GM18858 (cell line): ENCODE results near the gene GABBR2.
"Not testable (repeated sequence)": the region's sequence is repeated elsewhere in the genome, so short reads cannot be mapped to it uniquely, and the experiment has no call there.

ENCODE experiments used
- ATAC-seq: cut with Tn5 transposase; IDR thresholded peaks from one replicate; pipeline ENCODE4 v1.9.1; 2021; ENCODE audit not compliant: unreplicated experiment

Gene GABBR2

DNA sequence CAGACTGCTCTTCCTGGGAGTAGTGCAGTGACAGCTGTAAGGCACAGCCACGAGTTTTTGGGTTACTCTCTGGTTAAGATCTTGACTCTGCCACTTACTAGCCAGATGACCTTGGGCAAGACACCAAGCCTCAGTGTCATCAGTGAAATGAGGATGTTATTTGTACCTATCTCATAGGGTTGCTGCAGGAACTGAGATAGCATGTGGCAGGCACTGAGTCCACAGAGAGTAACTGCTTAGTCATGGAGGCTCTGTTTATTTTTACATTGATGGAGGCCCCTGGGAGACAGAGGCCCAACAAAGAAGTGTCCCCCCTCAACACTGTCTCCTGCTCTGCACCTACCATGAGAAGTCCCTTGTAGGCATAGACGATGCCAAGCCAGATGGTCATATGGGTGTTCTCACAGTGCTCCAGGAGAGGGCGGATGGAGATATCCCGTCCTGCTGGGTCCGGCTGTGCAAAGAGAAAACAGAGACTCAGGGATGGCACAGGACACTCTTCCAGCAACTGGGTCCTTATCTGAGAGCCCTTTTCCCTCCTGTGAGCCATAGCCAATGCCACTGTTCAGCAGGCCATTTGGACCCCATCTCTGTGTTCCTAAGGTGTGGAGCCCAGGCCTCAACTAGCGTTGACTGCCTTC, 397.9 kb downstream of the GABBR2 start:
- ATAC-seq = no peak

DNA sequence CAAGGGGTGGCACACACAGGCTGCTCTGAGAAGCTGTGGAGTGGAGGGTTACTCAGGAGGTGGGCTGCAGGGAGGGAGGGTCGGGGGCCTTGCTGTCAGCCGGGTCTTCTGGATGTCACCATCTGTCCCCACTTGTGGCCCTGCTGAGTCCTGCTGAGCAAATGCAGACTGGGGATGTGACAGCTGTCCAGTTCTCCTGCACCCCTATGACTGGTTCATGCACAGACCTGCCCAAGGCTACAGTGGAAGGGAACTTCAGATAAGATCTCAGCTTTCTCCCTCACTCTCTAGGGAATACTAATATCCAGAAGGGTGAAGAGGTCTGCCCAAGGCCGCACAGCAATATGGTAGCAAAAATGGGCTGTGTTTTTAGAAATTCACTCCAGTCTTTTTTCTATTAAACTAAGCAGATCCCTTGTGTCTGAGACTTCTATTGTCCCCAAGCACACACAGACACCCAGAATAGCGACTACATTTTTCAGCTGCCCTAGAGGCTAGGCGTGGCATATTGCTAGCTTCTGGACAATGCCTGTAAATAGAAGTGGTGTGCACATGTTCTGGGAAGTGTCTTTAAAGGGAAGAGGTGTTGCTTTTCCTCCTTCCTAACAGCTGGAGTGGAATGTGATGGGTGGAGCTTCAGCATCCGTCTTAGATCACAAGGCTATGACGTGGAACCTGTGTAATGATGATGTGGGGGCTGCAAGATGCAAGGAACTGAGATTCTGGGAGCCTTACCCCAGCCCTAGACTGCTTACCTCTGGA, 402.2 kb downstream of the GABBR2 start:
- ATAC-seq = no peak

DNA sequence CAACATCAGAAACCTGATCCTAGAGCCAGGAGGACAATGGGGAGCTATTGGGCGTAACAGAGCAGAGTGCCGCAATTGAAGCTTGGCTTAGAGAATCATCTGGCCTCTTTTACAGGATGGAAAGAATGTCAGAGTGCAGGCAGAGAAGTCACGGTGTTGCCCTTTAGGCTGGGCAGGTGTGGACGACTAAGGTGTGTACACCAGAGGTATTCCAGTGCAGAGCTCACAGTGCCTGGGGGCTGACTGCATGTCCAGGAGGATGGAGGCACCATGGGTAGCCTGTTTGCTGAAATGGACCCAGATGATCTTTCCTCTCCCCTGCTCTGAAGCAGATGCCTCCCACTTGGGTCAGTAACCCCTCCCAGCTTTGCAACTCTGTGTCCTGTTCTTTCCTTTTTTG, 404.4 kb downstream of the GABBR2 start:
- no peak for ATAC-seq

DNA sequence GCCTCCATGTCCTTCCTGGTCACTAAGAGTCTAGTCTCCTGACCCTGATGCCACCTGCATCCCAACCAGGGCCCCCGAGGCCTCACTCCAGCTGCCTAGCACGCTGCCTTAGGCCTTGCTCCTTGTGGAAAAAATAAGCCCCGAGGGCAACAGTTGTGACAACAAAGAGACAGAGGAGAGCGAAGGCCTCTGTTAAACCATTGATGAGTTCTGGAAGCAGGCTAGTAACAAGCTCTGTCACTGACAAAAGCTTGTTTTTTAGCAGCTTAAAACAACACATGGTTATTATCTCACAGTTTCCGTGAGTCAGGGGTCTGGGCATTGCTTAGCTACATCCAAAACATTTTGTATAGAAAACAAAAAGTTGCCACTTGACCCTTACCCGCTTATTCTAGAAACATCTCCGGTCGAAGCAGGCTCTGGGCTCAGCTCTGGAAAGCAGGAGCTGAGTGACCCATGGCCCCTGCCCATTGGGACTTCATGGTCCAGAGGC, 405.1 kb downstream of the GABBR2 start:
- no peak for ATAC-seq

DNA sequence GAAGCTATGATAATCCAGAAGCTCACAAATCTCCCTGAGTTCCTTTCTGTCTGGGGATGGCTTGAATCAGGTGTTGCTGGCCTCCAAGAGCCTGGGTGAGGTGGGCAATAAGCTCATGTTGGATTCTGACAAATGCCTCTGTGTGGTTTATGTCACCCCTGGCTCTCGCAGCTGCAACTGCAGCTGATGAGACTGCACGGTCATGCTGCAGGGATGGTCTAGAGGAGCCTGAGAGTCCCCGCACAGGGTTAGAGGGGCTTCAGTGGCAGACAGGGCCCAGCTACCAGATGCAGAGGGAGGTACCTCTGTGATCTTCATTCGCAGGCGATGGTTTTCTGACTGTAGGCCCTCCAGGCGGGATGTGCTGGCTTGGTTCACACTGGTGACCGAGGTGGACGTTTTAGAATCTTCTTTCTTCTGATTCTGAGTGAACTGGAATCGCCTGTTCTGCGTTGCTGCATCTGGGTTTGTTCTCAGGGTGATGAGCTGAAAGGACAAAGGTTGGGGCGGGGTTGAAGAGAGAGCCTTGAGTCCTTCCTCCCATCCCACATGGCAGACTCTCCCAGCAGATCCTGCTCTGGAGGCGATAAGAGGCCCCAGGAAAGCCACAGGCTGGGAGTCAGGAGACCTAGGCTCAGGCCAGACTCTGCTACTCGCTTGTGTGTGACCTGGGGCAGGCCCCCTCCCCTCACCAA, 405.6 kb downstream of the GABBR2 start:
- ATAC-seq = no peak

DNA sequence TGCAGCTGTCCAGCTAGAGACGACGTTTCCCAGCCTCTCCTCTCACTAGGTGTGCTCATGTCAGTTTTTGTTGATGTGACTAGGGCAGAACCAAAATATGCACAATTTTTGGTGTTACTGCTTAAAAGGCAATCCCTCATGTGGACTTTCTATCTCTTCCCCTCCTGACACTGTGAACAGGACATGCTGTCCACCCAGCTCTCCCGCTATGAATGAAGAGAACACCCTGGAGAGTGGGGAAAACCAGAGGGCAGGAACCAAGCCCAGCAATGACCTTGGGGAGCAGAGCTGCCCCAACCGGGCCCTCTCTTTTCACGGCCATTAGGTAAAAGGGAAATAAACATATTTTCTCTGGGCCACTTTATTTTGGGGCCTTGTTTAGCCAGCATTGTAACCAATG, 406.6 kb downstream of the GABBR2 start:
- ATAC-seq = no peak

DNA sequence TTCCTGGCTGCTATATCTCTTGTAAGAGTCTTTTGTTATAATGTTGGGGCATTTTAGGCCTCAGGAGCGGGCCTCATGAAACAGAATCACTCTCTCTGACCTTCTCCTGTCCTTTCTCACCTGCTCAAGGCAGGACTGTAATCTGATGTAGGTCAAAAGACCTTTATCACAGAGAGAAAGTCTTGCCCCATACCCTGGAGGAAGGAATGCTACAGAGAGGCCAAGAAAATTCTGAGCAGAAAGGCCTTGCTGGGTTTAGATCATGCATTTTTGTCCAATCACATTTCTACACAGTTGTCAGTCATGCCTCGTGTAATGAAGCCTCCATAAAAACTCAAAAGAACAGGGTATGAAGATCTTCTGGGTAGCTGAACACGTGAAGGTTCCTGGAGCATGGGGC, 408.1 kb downstream of the GABBR2 start:
- ATAC-seq = no peak

DNA sequence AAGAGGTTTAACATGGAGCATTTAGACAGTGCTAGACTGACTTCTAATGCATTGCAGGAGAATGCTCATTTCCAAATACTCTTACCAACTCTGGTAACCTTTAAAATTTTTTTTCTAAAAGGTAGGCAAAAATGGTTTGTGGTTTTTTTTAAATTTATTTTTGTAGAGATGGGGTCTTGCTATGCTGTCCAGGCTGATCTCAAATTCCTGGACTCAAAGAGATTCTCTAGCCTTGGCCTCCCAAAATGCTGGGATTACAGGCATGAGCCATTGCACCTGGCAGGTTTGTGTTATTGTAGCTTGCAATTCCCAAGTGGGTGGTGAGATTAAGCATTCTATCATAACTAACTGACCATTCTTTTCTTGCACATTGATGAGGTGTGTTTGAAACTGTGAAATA, 410.3 kb downstream of the GABBR2 start:
- no peak for ATAC-seq

DNA sequence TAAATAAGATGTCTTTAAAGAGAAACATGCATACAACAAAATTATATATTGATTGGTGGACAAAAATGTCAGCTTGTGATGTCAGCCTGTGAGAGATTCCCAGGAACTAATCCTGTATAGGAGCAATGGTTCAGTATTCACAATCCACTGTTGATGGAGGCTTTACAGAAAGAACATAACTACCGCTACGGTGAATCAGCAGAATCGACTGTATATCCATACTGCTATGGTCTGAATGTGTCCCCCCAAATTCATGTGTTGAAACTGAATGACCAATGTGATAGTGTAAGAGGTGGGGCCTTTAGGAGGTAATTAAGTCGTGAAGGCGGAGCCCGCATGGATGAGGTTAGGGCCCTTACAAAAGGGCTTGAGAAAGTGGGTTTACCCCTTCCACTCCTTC, 412.9 kb downstream of the GABBR2 start:
- ATAC-seq = no peak

DNA sequence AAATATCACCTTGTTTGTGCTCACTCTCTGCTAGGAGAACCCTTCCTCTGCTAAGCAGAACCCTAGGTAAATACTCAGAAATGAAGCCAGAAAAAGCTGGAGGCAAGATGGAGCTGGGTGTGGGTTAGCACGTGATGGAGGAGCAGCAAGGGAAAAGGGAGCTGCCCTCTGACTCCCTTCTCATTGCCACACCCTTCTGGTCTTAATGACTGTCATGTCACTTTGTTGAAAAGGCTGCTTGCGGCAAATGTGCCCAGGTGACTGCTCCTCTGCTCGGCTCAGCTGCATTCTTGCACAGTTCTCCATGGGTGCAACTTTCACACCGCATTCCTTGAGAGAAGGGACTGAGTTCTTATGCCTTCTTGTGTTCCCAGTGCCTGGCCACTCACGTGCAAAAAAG, 416.9 kb downstream of the GABBR2 start:
- no peak for ATAC-seq

DNA sequence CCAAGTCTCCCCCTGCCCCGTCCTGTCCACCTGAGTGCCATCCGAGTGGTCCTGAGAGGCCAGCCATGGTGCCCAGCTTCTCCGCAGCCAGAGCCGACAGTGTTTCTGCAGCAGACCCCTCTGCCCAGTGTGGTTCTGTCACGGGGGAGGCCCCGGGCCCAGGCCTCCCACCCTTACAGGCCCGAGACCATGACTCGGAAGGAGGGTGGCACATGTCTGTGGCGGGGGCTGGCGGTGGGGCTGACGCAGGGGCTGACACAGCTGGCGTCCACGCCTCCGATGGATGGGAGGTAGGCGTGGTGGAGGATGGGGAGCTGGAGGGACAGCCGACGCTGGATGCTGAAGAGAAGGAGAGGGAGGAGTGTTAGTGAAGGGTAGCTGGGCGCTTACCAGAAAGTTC, 418.3 kb downstream of the GABBR2 start:
- no peak for ATAC-seq

DNA sequence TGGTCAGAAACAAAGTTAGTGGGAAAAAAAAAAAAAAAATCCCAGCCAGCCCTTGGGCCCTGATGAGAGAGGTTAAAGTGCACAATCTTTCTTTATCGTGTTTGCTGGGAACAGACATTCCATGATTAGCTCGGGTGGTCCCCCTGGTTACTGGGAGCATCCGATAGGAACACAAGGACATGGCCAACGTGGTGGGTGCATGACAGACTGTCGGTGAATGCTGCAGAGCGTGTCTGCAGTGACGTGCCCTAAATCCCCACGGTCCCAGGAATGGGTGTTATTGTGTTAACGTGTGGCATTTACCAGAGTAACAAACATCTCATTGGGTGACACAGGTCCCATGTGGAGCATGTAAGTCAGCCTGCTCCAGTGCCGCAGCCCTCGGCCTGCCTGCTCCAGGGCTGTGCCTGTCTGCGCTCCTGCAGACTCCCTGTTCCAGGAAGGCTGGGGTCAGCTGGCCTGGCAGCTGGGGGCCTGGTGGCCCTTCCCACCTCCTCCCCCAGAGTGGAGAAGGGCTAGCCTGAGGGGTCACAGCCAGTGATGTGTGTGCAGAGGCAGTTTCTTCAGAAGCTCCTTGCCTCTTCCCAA, 419.0 kb downstream of the GABBR2 start:
- ATAC-seq = no peak

DNA sequence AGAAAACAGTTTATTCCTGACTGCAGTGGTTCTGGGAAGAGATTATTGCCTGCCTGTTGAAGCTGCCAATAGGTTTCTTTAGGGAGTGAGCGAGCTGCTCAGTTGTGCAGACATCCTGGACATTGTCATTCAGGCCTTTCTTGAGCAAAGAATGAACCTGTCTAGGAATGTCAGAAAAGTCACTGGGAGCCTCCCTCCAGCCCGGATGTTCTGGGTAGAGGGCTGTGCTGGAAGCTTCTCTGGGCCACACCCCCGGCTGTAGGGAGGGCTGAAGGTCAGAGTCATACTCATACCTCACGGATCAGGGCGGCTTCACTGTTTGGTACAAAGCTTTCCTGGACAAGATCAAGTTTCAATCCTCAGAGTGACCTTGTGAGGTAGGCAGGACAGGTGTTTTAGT, 419.9 kb downstream of the GABBR2 start:
- no peak for ATAC-seq

DNA sequence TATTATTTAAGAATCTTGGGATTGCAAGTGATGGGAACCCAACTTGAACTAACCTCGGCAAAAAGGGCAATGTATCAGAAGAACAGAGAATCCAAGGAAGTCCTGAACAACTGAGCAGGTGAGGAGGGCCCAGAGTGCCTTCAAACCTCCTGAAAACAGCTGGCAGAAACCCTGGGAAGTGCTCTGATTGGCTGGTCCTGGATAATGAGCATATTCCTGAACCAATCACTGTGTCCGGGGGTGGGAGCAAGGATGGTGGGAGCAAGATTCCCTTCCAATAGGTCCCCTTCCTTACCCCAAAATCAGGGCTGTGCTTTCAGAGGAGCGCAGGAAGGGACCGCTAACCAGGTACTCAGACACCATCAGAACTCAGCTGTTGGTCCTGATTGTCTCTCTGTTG, 421.4 kb downstream of the GABBR2 start:
- no peak for ATAC-seq

DNA sequence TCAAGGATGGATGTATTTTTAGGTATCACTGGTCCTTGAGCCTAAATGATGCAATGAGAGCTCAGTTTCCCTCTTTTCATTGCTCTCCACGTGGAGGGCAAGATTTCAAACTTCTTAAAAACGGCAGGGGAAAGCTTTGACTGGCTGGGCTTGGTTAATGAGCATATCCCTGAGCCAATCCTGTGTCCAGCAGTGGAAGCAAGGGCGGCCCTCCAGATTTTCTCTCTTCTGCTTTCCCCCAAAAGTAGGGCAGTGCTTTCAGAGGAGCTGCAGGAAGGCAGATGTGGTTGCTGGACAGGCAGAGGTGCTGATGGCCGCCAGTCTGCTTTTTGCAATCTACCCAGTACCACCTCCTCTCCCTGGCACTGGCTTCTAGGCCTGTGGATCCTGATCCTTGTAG, 423.3 kb downstream of the GABBR2 start:
- no peak for ATAC-seq

DNA sequence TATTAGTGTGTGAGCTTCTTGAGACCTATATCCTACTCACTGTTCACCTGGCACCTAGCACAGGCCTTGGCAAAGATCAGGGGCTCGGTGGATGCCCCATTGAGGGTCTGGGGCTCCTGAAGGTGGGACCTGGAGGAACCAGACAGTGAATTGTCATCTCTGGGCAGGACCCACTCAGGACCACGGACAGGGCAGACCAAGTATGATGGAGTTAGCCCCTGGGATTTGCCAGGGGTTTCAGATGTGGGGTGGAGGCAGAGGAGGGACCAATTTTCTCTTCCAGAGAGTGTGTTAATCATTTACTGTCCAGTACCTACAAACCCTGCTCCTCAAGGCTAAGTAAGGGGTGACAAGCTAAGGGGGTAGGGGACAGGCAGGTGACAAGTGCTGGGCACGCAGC, 424.0 kb downstream of the GABBR2 start:
- no peak for ATAC-seq

DNA sequence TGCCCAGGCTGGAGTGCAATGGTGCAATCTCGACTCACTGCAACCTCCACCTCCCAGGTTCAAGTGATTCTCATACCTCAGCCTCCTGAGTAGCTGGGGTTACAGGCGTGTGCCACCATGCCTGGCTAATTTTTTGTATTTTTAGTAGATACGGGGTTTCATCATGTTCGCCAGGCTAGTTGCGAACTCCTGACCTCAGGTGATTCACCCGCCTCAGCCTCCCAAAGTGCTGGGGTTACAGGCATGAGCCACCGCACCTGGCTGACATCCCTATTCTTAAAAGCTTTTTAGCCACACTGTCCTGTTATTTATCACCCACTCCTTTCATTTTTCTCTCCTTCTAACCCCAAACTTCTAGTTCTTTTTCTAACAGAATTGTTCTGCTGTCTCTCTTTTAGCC, 425.6 kb downstream of the GABBR2 start:
- not testable (repeated sequence) for ATAC-seq

DNA sequence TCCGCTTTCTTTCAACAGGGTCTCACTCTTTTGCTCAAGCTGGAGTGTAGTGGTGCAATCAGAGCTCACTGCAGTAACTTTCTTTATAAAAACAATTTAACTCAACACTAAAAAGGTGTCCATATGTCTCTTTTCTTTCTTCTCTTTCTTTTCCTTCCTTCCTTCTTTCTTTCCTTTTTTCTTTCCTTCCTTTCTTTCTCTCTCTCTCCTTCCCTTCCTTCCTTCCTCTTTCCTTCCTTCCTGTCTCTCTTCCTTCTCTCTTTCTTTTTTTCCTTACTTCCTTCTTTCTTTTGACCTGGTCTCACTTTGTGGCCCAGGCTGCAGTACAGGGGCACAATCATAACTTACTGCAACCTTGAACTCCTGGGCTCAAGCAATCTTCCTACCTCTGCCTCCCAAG, 427.5 kb downstream of the GABBR2 start:
- no peak for ATAC-seq

DNA sequence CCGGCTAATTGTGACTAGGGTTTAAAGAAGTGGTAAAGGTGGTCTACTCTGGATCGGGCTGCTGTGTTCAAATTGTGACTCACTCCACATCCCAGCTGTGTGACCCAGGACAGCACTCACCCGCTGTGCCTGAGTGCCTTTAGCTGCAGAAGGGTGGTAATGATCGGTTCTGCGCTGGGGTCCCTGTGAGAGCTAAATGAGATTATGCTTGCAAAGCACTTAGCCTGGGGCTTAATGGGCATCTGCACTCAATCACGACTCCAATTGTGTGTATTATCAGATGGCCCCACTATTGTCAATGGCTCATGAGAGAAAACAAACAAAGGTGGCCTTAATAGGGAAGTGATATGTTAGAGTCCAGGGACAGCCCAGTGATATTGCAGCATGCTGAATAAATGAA, 428.2 kb downstream of the GABBR2 start:
- no peak for ATAC-seq

DNA sequence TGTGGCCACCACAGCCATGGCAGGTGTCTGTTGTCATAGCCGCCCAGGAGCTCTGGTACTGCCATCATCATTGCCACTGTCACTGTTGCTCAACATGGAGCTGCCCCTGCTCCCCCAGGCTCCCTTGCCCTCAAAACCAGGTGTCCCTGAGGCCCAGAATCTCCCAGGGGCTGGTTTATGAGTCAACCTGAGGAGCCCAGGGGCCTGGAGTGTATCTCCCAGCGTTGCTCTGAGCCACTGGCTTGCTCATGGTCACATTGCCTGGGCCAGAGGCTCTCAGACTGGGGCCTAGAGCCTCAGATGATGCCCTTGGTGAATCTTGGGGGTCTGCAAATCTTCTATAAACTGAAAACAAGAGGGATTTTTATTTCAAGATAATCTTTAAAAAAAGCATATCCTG, 428.6 kb downstream of the GABBR2 start:
- ATAC-seq = no peak

DNA sequence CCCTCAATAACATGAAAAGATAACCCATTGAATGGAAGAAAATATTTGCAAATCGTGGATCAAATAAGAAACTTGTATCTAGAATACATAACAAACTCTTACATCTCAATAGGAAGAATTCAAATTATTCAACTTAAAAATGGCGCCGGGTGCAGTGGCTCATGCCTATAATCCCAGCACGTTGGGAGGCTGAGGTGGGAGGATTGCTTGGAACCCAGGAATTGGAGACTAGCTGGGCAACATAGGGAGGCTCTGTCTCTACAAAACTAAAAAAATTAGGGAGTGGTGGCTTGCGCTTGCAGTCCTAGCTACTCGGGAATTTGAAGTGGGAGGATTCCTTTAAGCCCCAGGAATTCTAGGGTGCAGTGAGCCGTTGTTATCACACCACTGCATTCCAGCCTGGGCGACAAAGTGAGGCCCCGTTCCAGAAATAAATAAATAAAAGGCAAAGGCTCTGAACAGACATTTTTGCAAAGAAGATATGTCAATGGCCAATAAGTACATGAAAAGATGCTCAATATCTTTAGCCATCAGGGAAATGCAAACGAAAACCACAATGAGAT, 431.7 kb downstream of the GABBR2 start:
- ATAC-seq = no peak
